SK-N-SH (cell line): ENCODE data around the gene CPLX3. TPM values are rescaled to one million over a fixed set of nuclear protein-coding genes. Genes with fewer than 3 reads are reported as not detected.

Source experiments
- CTCF ChIA-PET: fragments of 300-600, 350-600 bp; formaldehyde crosslinking; extraction: SDS; loops from one replicate; lab custom pipeline; 2021; lab: Yijun Ruan, JAX
- POLR2A ChIA-PET: fragments of 350-600 bp; sonication (Branson Sonifier 250); formaldehyde crosslinking; extraction: SDS; loops from one replicate; lab custom pipeline; 2020; ENCODE audit warnings: antibody characterized with exemption, inconsistent platforms; lab: Yijun Ruan, JAX
- DNase-seq: peaks from one replicate; pipeline ENCODE4 v3.0.0; 2012
- H2AFZ ChIP-seq: fragments of 200-600 bp; sonication (generic); 2 replicates; pipeline ENCODE4 v1.8.1; 2016; ENCODE audit warnings: antibody characterized with exemption, mild to moderate bottlenecking, low read depth
- H3F3A ChIP-seq: fragments of 200-600 bp; sonication (generic); replicated peaks from 2 replicates; pipeline ENCODE3; 2016; ENCODE audit warnings: antibody characterized with exemption, mild to moderate bottlenecking; ENCODE audit not compliant: insufficient read depth
- H3K27ac ChIP-seq, 2 experiments: fragments of 200-500 bp in 1 of 2; fragments of 200-600 bp in 1 of 2; sonication (Bioruptor generic) in 1 of 2; sonication (generic), shearing (Covaris generic) in 1 of 2; 2 replicates each; pipeline versions ENCODE4 v1.5.1 to v1.6.1; 2014 to 2016; ENCODE audit warnings: low read depth in 2 of 2, inconsistent platforms in 1 of 2, low read length in 1 of 2, mild to moderate bottlenecking in 1 of 2, mixed read lengths in 1 of 2
- H3K27me3 ChIP-seq: fragments of 200-600 bp; sonication (generic), shearing (Covaris generic); 2 replicates; pipeline ENCODE4 v1.6.1; 2016; ENCODE audit warnings: mixed run types; ENCODE audit not compliant: insufficient read depth
- H3K36me3 ChIP-seq, 2 experiments: fragments of 200-500 bp in 1 of 2; fragments of 200-600 bp in 1 of 2; sonication (Bioruptor generic) in 1 of 2; sonication (generic) in 1 of 2; replicated peaks in 1 of 2; 2 replicates each; pipeline versions ENCODE3 to v1.5.1; 2014 to 2016; ENCODE audit warnings: low read length in 1 of 2, mild to moderate bottlenecking in 1 of 2; ENCODE audit not compliant: insufficient read depth in 2 of 2, control insufficient read depth in 1 of 2
- H3K4me1 ChIP-seq, 2 experiments: fragments of 200-500 bp in 1 of 2; fragments of 200-600 bp in 1 of 2; sonication (Bioruptor generic) in 1 of 2; sonication (generic), shearing (Covaris generic) in 1 of 2; 2 replicates each; pipeline versions ENCODE4 v1.5.1 to v1.6.1; 2014 to 2016; ENCODE audit warnings: low read depth in 1 of 2, low read length in 1 of 2, mixed run types in 1 of 2; ENCODE audit not compliant: insufficient read depth in 2 of 2, control insufficient read depth in 1 of 2
- H3K4me2 ChIP-seq: fragments of 200-600 bp; sonication (generic), shearing (Covaris generic); 2 replicates; pipeline ENCODE4 v1.6.1; 2017; ENCODE audit warnings: mixed run types
- H3K4me3 ChIP-seq, 2 experiments: fragments of 200-500 bp in 1 of 2; fragments of 200-600 bp in 1 of 2; sonication (Bioruptor generic) in 1 of 2; sonication (generic), shearing (Covaris generic) in 1 of 2; 2 replicates each; pipeline versions ENCODE4 v1.5.1 to v1.8.1; 2014 to 2016; ENCODE audit warnings: low read depth in 2 of 2, inconsistent platforms in 1 of 2, low read length in 1 of 2, mild to moderate bottlenecking in 1 of 2, mixed read lengths in 1 of 2, moderate library complexity in 1 of 2
- H3K79me2 ChIP-seq: fragments of 200-600 bp; sonication (generic); 2 replicates; pipeline ENCODE4 v1.8.1; 2017; ENCODE audit warnings: mild to moderate bottlenecking; ENCODE audit not compliant: insufficient read depth
- H3K9ac ChIP-seq: fragments of 200-600 bp; sonication (generic); 2 replicates; pipeline ENCODE4 v1.6.1; 2017; ENCODE audit warnings: mixed run types
- H3K9me2 ChIP-seq: fragments of 200-600 bp; sonication (generic); 2 replicates; pipeline ENCODE4 v1.6.1; 2017; ENCODE audit warnings: mixed run types
- H3K9me3 ChIP-seq: fragments of 200-600 bp; sonication (generic); 2 replicates; pipeline ENCODE4 v1.6.1; 2017; ENCODE audit warnings: mixed run types, mild to moderate bottlenecking, moderate library complexity
- H4K20me1 ChIP-seq: fragments of 200-600 bp; sonication (generic); 2 replicates; pipeline ENCODE4 v1.6.1; 2017; ENCODE audit warnings: mild to moderate bottlenecking, mixed run types; ENCODE audit not compliant: insufficient read depth
- CHD2 ChIP-seq: fragments of 150-350 bp; IDR thresholded peaks from 2 replicates; pipeline ENCODE4 v1.6.1; 2018; ENCODE audit warnings: low read length; ENCODE audit not compliant: partially characterized antibody
- EP300 ChIP-seq, 2 experiments: IDR thresholded peaks; 2 replicates each; pipeline versions ENCODE4 v1.4.0 to v1.6.1; 2012; ENCODE audit warnings: borderline replicate concordance in 1 of 2, low read depth in 1 of 2, low read length in 1 of 2
- FOXM1 ChIP-seq: IDR thresholded peaks from 2 replicates; pipeline ENCODE4 v1.4.0; 2012; ENCODE audit warnings: low read depth, mild to moderate bottlenecking
- GABPA ChIP-seq: IDR thresholded peaks from 2 replicates; pipeline ENCODE4 v1.4.0; 2012; ENCODE audit warnings: low read depth, mild to moderate bottlenecking
- GATA2 ChIP-seq: sonication (generic); formaldehyde crosslinking; IDR thresholded peaks from 2 replicates; pipeline ENCODE4 v1.5.0; 2020; ENCODE audit warnings: mild to moderate bottlenecking, missing genetic modification reagents
- MXI1 ChIP-seq: IDR thresholded peaks from 2 replicates; pipeline ENCODE4 v1.6.1; 2012; ENCODE audit warnings: mild to moderate bottlenecking, low read depth, low read length, improper control_type of control experiment
- POLR2AphosphoS5 ChIP-seq: IDR thresholded peaks from 2 replicates; pipeline ENCODE4 v1.6.1; 2012; ENCODE audit warnings: low read depth, low read length
- RCOR1 ChIP-seq: fragments of 150-350 bp; IDR thresholded peaks from 2 replicates; pipeline ENCODE4 v1.6.1; 2017; ENCODE audit warnings: antibody characterized with exemption, low read length
- RFX5 ChIP-seq: IDR thresholded peaks from 2 replicates; pipeline ENCODE4 v1.6.1; 2012; ENCODE audit warnings: mild to moderate bottlenecking, improper control_type of control experiment, low read length
- RXRA ChIP-seq: IDR thresholded peaks from 2 replicates; pipeline ENCODE4 v1.4.0; 2012; ENCODE audit warnings: low read depth, mild to moderate bottlenecking, borderline replicate concordance
- SIN3A ChIP-seq: IDR thresholded peaks from 2 replicates; pipeline ENCODE4 v1.6.1; 2012; ENCODE audit warnings: low read depth, mild to moderate bottlenecking, low read length, moderate library complexity, borderline replicate concordance
- SMC3 ChIP-seq: IDR thresholded peaks from 2 replicates; pipeline ENCODE4 v1.6.1; 2012; ENCODE audit warnings: low read depth, low read length, improper control_type of control experiment
- TEAD4 ChIP-seq: IDR thresholded peaks from 2 replicates; pipeline ENCODE4 v1.4.0; 2012; ENCODE audit warnings: mild to moderate bottlenecking, borderline replicate concordance; ENCODE audit not compliant: insufficient read depth
- WGBS: methylation state at CpG from one replicate; pipeline ENCODE4 v1.1.6; 2017; ENCODE audit warnings: low lambda C conversion rate; 5-methylcytosine and 5-hydroxymethylcytosine counted together
- polyA plus RNA-seq, 3 experiments: library from polyadenylated mRNA; depleted of rRNA; stranded (reverse); fragments of >200 nt; gene quantifications; 2 replicates each; pipeline ENCODE4 v1.2.3, GENCODE V29; 2012
- TF ChIP-seq, protein P1 (sequence below): IDR thresholded peaks from 2 replicates; pipeline ENCODE4; 2012
- TF ChIP-seq, protein P2 (sequence below): IDR thresholded peaks from 2 replicates; pipeline ENCODE4 v1.4.0; 2012; ENCODE audit warnings: low read depth
- TF ChIP-seq, protein P3 (sequence below): IDR thresholded peaks from 2 replicates; pipeline ENCODE4 v1.4.0; 2012; ENCODE audit warnings: low read depth, borderline replicate concordance
- TF ChIP-seq, protein P4 (sequence below): fragments of 150-350 bp; IDR thresholded peaks from 2 replicates; pipeline ENCODE4 v1.6.1; 2016; ENCODE audit warnings: mild to moderate bottlenecking, low read depth, low read length

Gene CPLX3
- polyA plus RNA-seq, 1 of the 3 experiments (the other 2 are of a cell fraction) = not detected

DNA sequence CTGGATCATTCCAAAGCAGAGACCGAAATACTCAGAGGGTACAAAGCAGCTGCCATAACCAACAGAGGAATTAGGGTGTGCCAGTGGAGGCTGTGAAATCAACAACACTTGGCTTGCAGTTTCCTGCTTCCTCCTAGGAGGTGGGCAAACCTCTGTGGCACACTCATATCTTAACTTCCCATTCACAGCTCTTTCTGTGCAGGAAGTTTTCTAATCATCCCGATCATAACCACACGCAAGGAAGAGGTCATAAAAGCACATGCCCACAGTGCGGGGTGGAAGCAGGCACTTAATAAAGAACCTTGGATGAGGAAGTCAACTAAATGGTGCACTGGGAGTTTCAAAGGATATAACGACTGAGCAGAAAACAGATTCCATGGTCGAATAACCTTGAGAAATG is 41.6 kb downstream of the CPLX3 start:
- no peak overlapping the region for H3K9ac ChIP-seq
- H3K79me2 ChIP-seq = peaks cover 94% of the 10 kb centered on the region
- no peak for DNase-seq
- POLR2A ChIA-PET = no interaction called here
- H4K20me1 ChIP-seq = peaks cover 56% of the 10 kb centered on the region
- H3F3A ChIP-seq = peaks cover 9% of the 10 kb centered on the region
- H3K4me1 ChIP-seq = peaks cover 16 to 21% of the 10 kb centered on the region in 2 experiments; a peak in 3 of 4 replicates
- peaks cover 8 to 10% of the 10 kb centered on the region in 2 experiments for H3K36me3 ChIP-seq
- no peaks in the 10 kb centered on the region for H3K27me3 ChIP-seq
- TF ChIP-seq, protein P1, sequence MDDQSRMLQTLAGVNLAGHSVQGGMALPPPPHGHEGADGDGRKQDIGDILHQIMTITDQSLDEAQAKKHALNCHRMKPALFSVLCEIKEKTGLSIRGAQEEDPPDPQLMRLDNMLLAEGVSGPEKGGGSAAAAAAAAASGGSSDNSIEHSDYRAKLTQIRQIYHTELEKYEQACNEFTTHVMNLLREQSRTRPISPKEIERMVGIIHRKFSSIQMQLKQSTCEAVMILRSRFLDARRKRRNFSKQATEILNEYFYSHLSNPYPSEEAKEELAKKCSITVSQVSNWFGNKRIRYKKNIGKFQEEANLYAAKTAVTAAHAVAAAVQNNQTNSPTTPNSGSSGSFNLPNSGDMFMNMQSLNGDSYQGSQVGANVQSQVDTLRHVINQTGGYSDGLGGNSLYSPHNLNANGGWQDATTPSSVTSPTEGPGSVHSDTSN = no peak
- TF ChIP-seq TEAD4 (no peak), GABPA (no peak), SMC3 (no peak), RFX5 (no peak)
- TF ChIP-seq, protein P2, sequence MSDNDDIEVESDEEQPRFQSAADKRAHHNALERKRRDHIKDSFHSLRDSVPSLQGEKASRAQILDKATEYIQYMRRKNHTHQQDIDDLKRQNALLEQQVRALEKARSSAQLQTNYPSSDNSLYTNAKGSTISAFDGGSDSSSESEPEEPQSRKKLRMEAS = no peak
- TF ChIP-seq, all 33 proteins: peak for 0
- 97% methylated on average over 6 of the region's 6 CpGs for WGBS
- Histone ChIP-seq H2AFZ (no peak overlapping the region), H3K9me2 (no peaks in the 10 kb centered on the region), H3K4me2 (no peak overlapping the region), H3K9me3 (no peaks in the 10 kb centered on the region), H3K27ac (no peak overlapping the region), H3K4me3 (no peak overlapping the region)
- CTCF ChIA-PET = interaction anchor here (0.6 to 2.6 kb wide), 3 partner anchors 9 to 33 kb away, joined by 3 to 16 read pairs (median 3); no protein-coding TSS in a partner anchor

DNA sequence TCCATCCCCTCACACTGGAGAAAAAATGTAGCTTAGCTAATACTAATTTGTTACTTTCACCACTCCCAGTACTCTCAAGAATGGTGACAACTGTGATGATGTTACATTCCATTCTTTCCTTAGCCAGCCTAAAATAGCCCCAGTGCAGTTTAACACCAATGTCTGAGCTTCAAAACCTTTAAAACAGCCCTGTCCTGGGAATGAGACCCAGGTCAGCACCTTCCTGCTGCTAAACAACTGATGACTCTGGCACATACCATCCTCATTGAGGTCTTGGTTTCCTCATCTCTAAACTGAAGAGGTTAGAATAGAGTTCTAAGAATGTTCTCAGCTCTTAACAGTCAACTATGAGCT is 42.9 kb downstream of the CPLX3 start:
- H3K27ac ChIP-seq = no peak overlapping the region; a peak in 1 of 4 replicates
- H3K9me3 ChIP-seq = no peaks in the 10 kb centered on the region
- no peaks in the 10 kb centered on the region for H3K27me3 ChIP-seq
- H3K4me3 ChIP-seq = no peak overlapping the region
- no peak overlapping the region for H2AFZ ChIP-seq
- H3K4me1 ChIP-seq = peaks cover 17 to 20% of the 10 kb centered on the region in 2 experiments; a peak in 2 of 4 replicates
- peaks cover 45% of the 10 kb centered on the region for H4K20me1 ChIP-seq
- no peaks in the 10 kb centered on the region for H3K9me2 ChIP-seq
- no peak for TF ChIP-seq MXI1
- no peak for TF ChIP-seq RCOR1
- TF ChIP-seq EP300 (IDR thresholded peaks at IDR 0.05; ENCODE audit: borderline replicate concordance in 1 of 2, low read depth in 1 of 2, low read length in 1 of 2) = no peak
- no peak for TF ChIP-seq GATA2 (CRISPR knock-in tag)
- TF ChIP-seq, protein P3, sequence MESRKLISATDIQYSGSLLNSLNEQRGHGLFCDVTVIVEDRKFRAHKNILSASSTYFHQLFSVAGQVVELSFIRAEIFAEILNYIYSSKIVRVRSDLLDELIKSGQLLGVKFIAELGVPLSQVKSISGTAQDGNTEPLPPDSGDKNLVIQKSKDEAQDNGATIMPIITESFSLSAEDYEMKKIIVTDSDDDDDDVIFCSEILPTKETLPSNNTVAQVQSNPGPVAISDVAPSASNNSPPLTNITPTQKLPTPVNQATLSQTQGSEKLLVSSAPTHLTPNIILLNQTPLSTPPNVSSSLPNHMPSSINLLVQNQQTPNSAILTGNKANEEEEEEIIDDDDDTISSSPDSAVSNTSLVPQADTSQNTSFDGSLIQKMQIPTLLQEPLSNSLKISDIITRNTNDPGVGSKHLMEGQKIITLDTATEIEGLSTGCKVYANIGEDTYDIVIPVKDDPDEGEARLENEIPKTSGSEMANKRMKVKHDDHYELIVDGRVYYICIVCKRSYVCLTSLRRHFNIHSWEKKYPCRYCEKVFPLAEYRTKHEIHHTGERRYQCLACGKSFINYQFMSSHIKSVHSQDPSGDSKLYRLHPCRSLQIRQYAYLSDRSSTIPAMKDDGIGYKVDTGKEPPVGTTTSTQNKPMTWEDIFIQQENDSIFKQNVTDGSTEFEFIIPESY = no peak
- TF ChIP-seq TEAD4 = no peak
- TF ChIP-seq, protein P4, sequence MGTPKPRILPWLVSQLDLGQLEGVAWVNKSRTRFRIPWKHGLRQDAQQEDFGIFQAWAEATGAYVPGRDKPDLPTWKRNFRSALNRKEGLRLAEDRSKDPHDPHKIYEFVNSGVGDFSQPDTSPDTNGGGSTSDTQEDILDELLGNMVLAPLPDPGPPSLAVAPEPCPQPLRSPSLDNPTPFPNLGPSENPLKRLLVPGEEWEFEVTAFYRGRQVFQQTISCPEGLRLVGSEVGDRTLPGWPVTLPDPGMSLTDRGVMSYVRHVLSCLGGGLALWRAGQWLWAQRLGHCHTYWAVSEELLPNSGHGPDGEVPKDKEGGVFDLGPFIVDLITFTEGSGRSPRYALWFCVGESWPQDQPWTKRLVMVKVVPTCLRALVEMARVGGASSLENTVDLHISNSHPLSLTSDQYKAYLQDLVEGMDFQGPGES = no peak
- no peak for TF ChIP-seq CHD2
- no peak for TF ChIP-seq RFX5
- no peak for TF ChIP-seq SMC3
- TF ChIP-seq, protein P2 = no peak
- no peak for TF ChIP-seq FOXM1
- no peak for TF ChIP-seq RXRA
- TF ChIP-seq SIN3A = no peak
- TF ChIP-seq POLR2AphosphoS5 = no peak
- POLR2A ChIA-PET = interaction anchor here (0.5 to 1.4 kb wide), 5 partner anchors 10 to 26 kb away, joined by 3 to 4 read pairs (median 4); partner anchors contain the start of gene MPI
- H3K4me2 ChIP-seq = no peak overlapping the region
- peaks cover 83% of the 10 kb centered on the region for H3K79me2 ChIP-seq
- peaks cover 2% of the 10 kb centered on the region for H3F3A ChIP-seq
- no peak for DNase-seq
- no peak overlapping the region for H3K9ac ChIP-seq
- CTCF ChIA-PET = interaction anchor here (0.8 to 2.6 kb wide), 8 partner anchors 11 to 101 kb away, joined by 3 to 16 read pairs (median 6); partner anchors contain the start of genes CSK and ULK3
- peaks cover 8 to 10% of the 10 kb centered on the region in 2 experiments for H3K36me3 ChIP-seq
